MM.1S (cell line): ENCODE measurements around the gene MAP3K12.

ENCODE experiments used
- CTCF ChIP-seq: fragments of 300-600 bp; sonication (generic); IDR thresholded peaks from 2 replicates; pipeline ENCODE4 v1.5.1; 2016; ENCODE audit warnings: antibody characterized with exemption, low read length, mixed read lengths
- EZH2 ChIP-seq: fragments of 300-600 bp; sonication (generic); optimal IDR thresholded peaks from 2 replicates; pipeline ENCODE3; 2017; ENCODE audit warnings: low read depth, mild to moderate bottlenecking, antibody characterized with exemption, low read length, mixed read lengths

- TF ChIP-seq CTCF (no peak), EZH2 (no peak)
Observed at GRCh38 chr12:53468282-53468681, 31.0 kb downstream of the MAP3K12 start.
